Central memory CD4-positive, alpha-beta T cell (primary cell): ENCODE measurements around the gene PNMA3.
"Not testable (repeated sequence)": the region's sequence is repeated elsewhere in the genome, so short reads cannot be mapped to it uniquely, and the experiment has no call there.

Experiments
- DNase-seq: peaks from one replicate; pipeline ENCODE4 v3.0.0; 2022

PNMA3 gene

GRCh38 chrX:153074935-153075334 is 18.7 kb downstream of the PNMA3 start:
- no peak for DNase-seq

- DNase-seq, result no peak
Measured at GRCh38 chrX:153075366-153075765, 19.1 kb downstream of the PNMA3 start.

- not testable (repeated sequence) for DNase-seq
Measured at GRCh38 chrX:153077437-153078135, 21.3 kb downstream of the PNMA3 start.

- DNase-seq, result not testable (repeated sequence)
Measured at GRCh38 chrX:153083238-153083923, 27.1 kb downstream of the PNMA3 start.

- DNase-seq, result no peak
Measured at GRCh38 chrX:153102418-153102817, 46.1 kb downstream of the PNMA3 start.

- not testable (repeated sequence) for DNase-seq
Measured at GRCh38 chrX:153104959-153105358, 48.7 kb downstream of the PNMA3 start.

GRCh38 chrX:153106092-153106801 is 50.0 kb downstream of the PNMA3 start:
- not testable (repeated sequence) for DNase-seq
